Measurements from ENCODE around the gene GPR87. TPM values are rescaled to one million over a fixed set of nuclear protein-coding genes. Genes with fewer than 3 reads are reported as not detected.

The GPR87 gene
- total RNA-seq, 1 donor from 2014 or later, result 5.5 TPM

DNA sequence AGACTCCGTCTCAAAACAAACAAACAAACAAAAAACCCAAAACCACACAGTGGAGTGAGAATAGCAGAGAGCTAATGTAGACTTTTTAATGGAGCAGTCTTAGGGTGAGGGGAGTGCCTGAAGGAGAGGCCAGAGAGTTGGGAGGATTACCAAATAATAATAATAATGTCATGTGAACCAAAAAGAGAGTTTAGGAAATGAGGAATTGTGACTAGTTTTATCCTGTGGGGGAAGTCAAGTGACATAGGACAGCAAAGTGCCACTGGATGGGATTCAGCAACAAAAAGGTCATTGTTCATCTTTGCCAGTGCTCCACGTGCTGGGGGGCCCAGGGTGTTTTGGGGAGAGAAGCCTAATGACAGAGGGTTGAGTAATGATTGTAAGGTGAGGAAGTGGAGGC lies 12.9 kb downstream of the GPR87 start:
- peak overlapping the region; percentile 11 for H3K4me3 Mint-ChIP-seq
- peak overlapping the region; percentile 72 for H3K27ac Mint-ChIP-seq
- H3K9me3 Mint-ChIP-seq, result no peaks in the 10 kb centered on the region
- DNase-seq (ENCODE audit: extremely low spot score, unreplicated experiment), result no peak
- peaks cover 11% of the 10 kb centered on the region for H3K4me1 Mint-ChIP-seq (ENCODE audit: unreplicated experiment)
- no peaks in the 10 kb centered on the region for H3K27me3 Mint-ChIP-seq
- TF ChIP-seq CTCF (conservative IDR thresholded peaks at IDR 0.05), result no peak
- H3K36me3 Mint-ChIP-seq, result peaks cover 5% of the 10 kb centered on the region

DNA sequence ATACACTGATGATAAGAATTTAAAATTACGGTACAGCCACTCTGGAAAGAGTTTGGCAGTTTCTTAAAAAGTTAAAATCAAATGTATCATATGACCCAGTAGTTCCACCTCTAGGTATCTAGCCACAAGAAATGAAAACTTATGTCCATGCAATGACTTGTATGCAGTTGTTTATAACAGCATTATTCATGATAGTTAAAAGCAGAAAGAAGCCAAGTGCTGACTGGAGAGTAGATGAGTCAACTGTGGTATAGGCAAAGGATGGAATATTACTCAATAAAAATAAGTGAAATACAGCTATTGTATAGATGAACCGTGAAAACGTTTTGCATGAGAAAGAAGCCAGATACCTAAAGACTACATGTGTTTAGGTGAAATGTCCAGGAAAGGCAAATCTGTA lies 14.8 kb downstream of the GPR87 start:
- Mint-ChIP-seq H3K36me3 (peaks cover 5% of the 10 kb centered on the region), H3K4me1 (ENCODE audit: unreplicated experiment) (peaks cover 11% of the 10 kb centered on the region), H3K9me3 (no peaks in the 10 kb centered on the region), H3K4me3 (no peak overlapping the region), H3K27ac (no peak overlapping the region), H3K27me3 (no peaks in the 10 kb centered on the region)
- no peak for TF ChIP-seq CTCF (conservative IDR thresholded peaks at IDR 0.05)
- no peak for DNase-seq (ENCODE audit: extremely low spot score, unreplicated experiment)

GRCh38 chr3:151300539-151300938 lies 16.1 kb downstream of the GPR87 start:
- Mint-ChIP-seq H3K4me3 (no peak overlapping the region), H3K4me1 (ENCODE audit: unreplicated experiment) (peaks cover 10% of the 10 kb centered on the region), H3K27me3 (no peaks in the 10 kb centered on the region)

GRCh38 chr3:151299006-151299405 lies 17.6 kb downstream of the GPR87 start:
- TF ChIP-seq CTCF (conservative IDR thresholded peaks at IDR 0.05), result no peak
- H3K36me3 Mint-ChIP-seq, result peaks cover 5% of the 10 kb centered on the region
- no peaks in the 10 kb centered on the region for H3K9me3 Mint-ChIP-seq
- H3K27me3 Mint-ChIP-seq, result no peaks in the 10 kb centered on the region
- H3K4me1 Mint-ChIP-seq (ENCODE audit: unreplicated experiment), result peaks cover 5% of the 10 kb centered on the region
- DNase-seq (ENCODE audit: extremely low spot score, unreplicated experiment), result no peak
- no peak overlapping the region for H3K27ac Mint-ChIP-seq
- H3K4me3 Mint-ChIP-seq, result no peak overlapping the region

More at GRCh38 chr3:151300539-151300938, 16.1 kb downstream of the GPR87 start:
- TF ChIP-seq CTCF (conservative IDR thresholded peaks at IDR 0.05), result no peak
- no peak for DNase-seq (ENCODE audit: extremely low spot score, unreplicated experiment)
- Mint-ChIP-seq H3K27ac (no peak overlapping the region), H3K36me3 (peaks cover 5% of the 10 kb centered on the region), H3K9me3 (no peaks in the 10 kb centered on the region)

DNA sequence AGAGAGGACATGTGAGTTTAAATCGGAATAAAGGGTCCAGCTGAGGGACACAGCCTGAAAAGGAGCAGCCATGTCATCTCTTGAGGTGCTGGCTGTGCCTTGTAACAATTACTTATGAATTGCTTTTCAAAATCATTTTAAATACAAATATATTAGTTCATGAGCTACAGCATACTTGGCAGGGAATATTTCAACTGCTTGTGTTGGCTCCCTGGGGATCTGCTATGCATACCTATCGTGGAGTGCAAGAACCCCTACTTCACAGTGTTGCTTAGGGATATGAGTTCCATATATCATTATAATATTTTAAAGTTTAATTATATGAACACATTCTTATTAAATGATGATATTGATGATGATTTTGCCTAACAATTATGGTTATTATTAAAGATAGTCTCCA lies 19.2 kb downstream of the GPR87 start:
- peaks cover 5% of the 10 kb centered on the region for H3K4me1 Mint-ChIP-seq (ENCODE audit: unreplicated experiment)
- no peak for DNase-seq (ENCODE audit: extremely low spot score, unreplicated experiment)
- no peak overlapping the region for H3K4me3 Mint-ChIP-seq

More for the DNA sequence above, 19.2 kb downstream of the GPR87 start:
- no peak for TF ChIP-seq CTCF (conservative IDR thresholded peaks at IDR 0.05)
- no peaks in the 10 kb centered on the region for H3K9me3 Mint-ChIP-seq
- H3K27ac Mint-ChIP-seq, result peak overlapping the region; percentile 65
- H3K27me3 Mint-ChIP-seq, result no peaks in the 10 kb centered on the region
- H3K36me3 Mint-ChIP-seq, result no peaks in the 10 kb centered on the region

All from type B pancreatic cell (in vitro differentiated cells).